IMR-90 (cell line): ENCODE measurements around the gene STARD3. TPM values are rescaled to one million over a fixed set of nuclear protein-coding genes. Genes with fewer than 3 reads are reported as not detected.

Experiments
- ATAC-seq: fragments of 200-7000 bp; cut with Tn5 transposase; 2 replicates; pipeline ENCODE4 v1.9.1; 2020; ENCODE audit warnings: low read depth, mild to moderate bottlenecking, moderate library complexity
- BruUV-seq: library from RNA; stranded (reverse); fragments of 400-500 nt; replicated peaks from 2 replicates; lab custom pipeline; 2021; lab: Mats Ljungman, UMichigan
- CTCF ChIA-PET: fragments of 300-600 bp; formaldehyde crosslinking; extraction: SDS; loops from one replicate; lab custom pipeline; 2021; ENCODE audit warnings: antibody characterized with exemption; lab: Yijun Ruan, JAX
- POLR2A ChIA-PET: fragments of 300-600 bp; sonication (Branson Sonifier 250); formaldehyde crosslinking; loops from one replicate; lab custom pipeline; 2022; ENCODE audit warnings: antibody characterized with exemption; ENCODE audit not compliant: unreplicated experiment; lab: Charles Lee
- DNase-seq: peaks from one replicate; pipeline ENCODE4 v3.0.0; 2013
- H2AFZ ChIP-seq: replicated peaks from 2 replicates; pipeline ENCODE3; 2013; ENCODE audit warnings: low read length, mild to moderate bottlenecking; ENCODE audit not compliant: poor library complexity
- H2AK5ac ChIP-seq: 2 replicates; pipeline ENCODE4 v1.6.1; 2013; ENCODE audit warnings: low read depth, low read length, inconsistent platforms
- H2AK9ac ChIP-seq: replicated peaks from 2 replicates; pipeline ENCODE3; 2013; ENCODE audit warnings: mild to moderate bottlenecking, low read depth, low read length, moderate library complexity; ENCODE audit not compliant: poor library complexity
- H2BK120ac ChIP-seq: 2 replicates; pipeline ENCODE4 v1.6.1; 2013; ENCODE audit warnings: low read depth, low read length, inconsistent platforms
- H2BK15ac ChIP-seq: 3 replicates; pipeline ENCODE4 v1.6.1; 2013; ENCODE audit warnings: low read depth, low read length, inconsistent platforms
- H2BK20ac ChIP-seq: 2 replicates; pipeline ENCODE4 v1.6.1; 2013; ENCODE audit warnings: low read depth, mild to moderate bottlenecking, inconsistent platforms, low read length, moderate library complexity
- H2BK5ac ChIP-seq: 2 replicates; pipeline ENCODE4 v1.6.1; 2013; ENCODE audit warnings: mild to moderate bottlenecking, low read depth, low read length, inconsistent platforms; ENCODE audit not compliant: poor library complexity, severe bottlenecking
- H3K14ac ChIP-seq: replicated peaks from 2 replicates; pipeline ENCODE4 v1.6.1; 2013; ENCODE audit warnings: low read depth, low read length, inconsistent platforms
- H3K18ac ChIP-seq: 2 replicates; pipeline ENCODE4 v1.6.1; 2013; ENCODE audit warnings: low read depth, low read length, control low read depth
- H3K23ac ChIP-seq: 2 replicates; pipeline ENCODE4 v1.6.1; 2013; ENCODE audit warnings: low read depth, low read length, inconsistent platforms
- H3K27ac ChIP-seq: 2 replicates; pipeline ENCODE4 v1.5.1; 2013; ENCODE audit warnings: mild to moderate bottlenecking, control low read depth, low read length; ENCODE audit not compliant: insufficient read depth
- H3K27me3 ChIP-seq: 2 replicates; pipeline ENCODE4 v1.6.1; 2013; ENCODE audit warnings: low read length; ENCODE audit not compliant: control insufficient read depth, insufficient read depth
- H3K36me3 ChIP-seq: 2 replicates; pipeline ENCODE4 v1.6.1; 2013; ENCODE audit warnings: low read length, mixed read lengths; ENCODE audit not compliant: control insufficient read depth, insufficient read depth
- H3K4ac ChIP-seq: 2 replicates; pipeline ENCODE4 v1.6.1; 2013; ENCODE audit warnings: low read depth, low read length, inconsistent platforms
- H3K4me1 ChIP-seq: 2 replicates; pipeline ENCODE4 v1.6.1; 2013; ENCODE audit warnings: low read length, mixed read lengths; ENCODE audit not compliant: control insufficient read depth, insufficient read depth
- H3K4me2 ChIP-seq: 2 replicates; pipeline ENCODE4 v1.6.1; 2013; ENCODE audit warnings: low read depth, mild to moderate bottlenecking, control low read depth, low read length, moderate library complexity
- H3K4me3 ChIP-seq: 2 replicates; pipeline ENCODE4 v1.5.1; 2013; ENCODE audit warnings: low read depth, mild to moderate bottlenecking, control low read depth, low read length, moderate library complexity; ENCODE audit not compliant: insufficient read depth
- H3K56ac ChIP-seq: 2 replicates; pipeline ENCODE4 v1.6.1; 2013; ENCODE audit warnings: low read length, inconsistent platforms; ENCODE audit not compliant: insufficient read depth; ENCODE audit errors: extremely low read depth
- H3K79me1 ChIP-seq, 2 experiments: 2 replicates each; pipeline ENCODE4 v1.6.1; 2013; ENCODE audit warnings: low read length in 2 of 2, inconsistent platforms in 1 of 2, low read depth in 1 of 2
- H3K9ac ChIP-seq: 2 replicates; pipeline ENCODE4 v1.6.1; 2013; ENCODE audit warnings: low read depth, low read length, control low read depth
- H3K9me1 ChIP-seq: 2 replicates; pipeline ENCODE4 v1.6.1; 2013; ENCODE audit warnings: low read length, inconsistent platforms; ENCODE audit not compliant: insufficient read depth
- H3K9me3 ChIP-seq: 2 replicates; pipeline ENCODE4 v1.6.1; 2013; ENCODE audit warnings: low read length; ENCODE audit not compliant: control insufficient read depth, insufficient read depth
- H4K20me1 ChIP-seq: 2 replicates; pipeline ENCODE4 v1.6.1; 2013; ENCODE audit warnings: low read length, inconsistent platforms; ENCODE audit not compliant: insufficient read depth
- H4K5ac ChIP-seq: 2 replicates; pipeline ENCODE4 v1.6.1; 2013; ENCODE audit warnings: mild to moderate bottlenecking, low read depth, low read length, control low read depth
- H4K8ac ChIP-seq, 2 experiments: 2 replicates each; pipeline ENCODE4 v1.6.1; 2013; ENCODE audit warnings: low read depth in 2 of 2, low read length in 2 of 2, control low read depth in 1 of 2, inconsistent platforms in 1 of 2
- H4K91ac ChIP-seq: 2 replicates; pipeline ENCODE4 v1.6.1; 2013; ENCODE audit warnings: low read depth, low read length, inconsistent platforms; ENCODE audit not compliant: insufficient read depth
- CEBPB ChIP-seq: IDR thresholded peaks from 2 replicates; pipeline ENCODE4 v1.6.1; 2012; ENCODE audit warnings: low read depth, low read length, improper control_type of control experiment
- CHD1 ChIP-seq: IDR thresholded peaks from 2 replicates; pipeline ENCODE4 v1.6.1; 2012; ENCODE audit warnings: low read depth, low read length, improper control_type of control experiment
- ELK1 ChIP-seq: fragments of 150-350 bp; IDR thresholded peaks from 2 replicates; pipeline ENCODE4 v1.6.1; 2016; ENCODE audit warnings: low read depth, mild to moderate bottlenecking, low read length, moderate library complexity, borderline replicate concordance
- MXI1 ChIP-seq: IDR thresholded peaks from 2 replicates; pipeline ENCODE4 v1.6.1; 2012; ENCODE audit warnings: low read depth, mild to moderate bottlenecking, low read length, moderate library complexity, borderline replicate concordance
- POLR2A ChIP-seq: IDR thresholded peaks from 2 replicates; pipeline ENCODE4 v1.6.1; 2012; ENCODE audit warnings: mild to moderate bottlenecking, low read depth, low read length
- USF2 ChIP-seq: fragments of 150-350 bp; IDR thresholded peaks from 2 replicates; pipeline ENCODE4 v1.6.1; 2017; ENCODE audit warnings: mild to moderate bottlenecking, antibody characterized with exemption, low read length, low read depth
- WGBS, 2 experiments: methylation state at CpG; one replicate each; pipeline versions ENCODE4 v1.1.5 to v1.1.7; 2013; ENCODE audit warnings: missing lambda C conversion rate in 2 of 2; ENCODE audit not compliant: insufficient read length in 1 of 2; ENCODE audit errors: extremely low coverage in 2 of 2; 5-methylcytosine and 5-hydroxymethylcytosine counted together
- dilution Hi-C: fragments of 300-500 bp; cut with HindIII; formaldehyde crosslinking; loops from one replicate; pipeline ENCODE4 v1.14.3; 2018; ENCODE audit warnings: low sequenced_read_pairs; ENCODE audit not compliant: unreplicated experiment
- in situ Hi-C: fragments of 300-500 bp; cut with MboI; formaldehyde crosslinking; loops from 3 replicates; pipeline ENCODE4 v1.14.3; 2019; ENCODE audit warnings: low sequenced_read_pairs, inconsistent platforms, mixed read lengths
- intact Hi-C: fragments of 100-400 bp; cut with micrococcal nuclease; formaldehyde crosslinking; loops from 2 replicates; pipeline ENCODE4 v1.10.0; 2022
- polyA plus RNA-seq, 3 experiments: library from polyadenylated mRNA; depleted of rRNA; stranded (reverse); fragments of >200 nt; gene quantifications; 2 replicates each; pipeline ENCODE4 v1.2.3, GENCODE V29; 2012; ENCODE audit warnings: low replicate concordance in 1 of 3
- total RNA-seq: library from RNA; depleted of rRNA; stranded (reverse); fragments of >200 nt; gene quantifications from 2 replicates; pipeline ENCODE4 v1.2.3, GENCODE V29; 2012

STARD3 gene
- total and polyA plus RNA-seq, 2 of the 4 experiments (the other 2 are of a cell fraction) = 8.1 to 50.4 TPM

- 2% methylated on average over 17 of the region's 57 CpGs; no CpG with 5 or more reads in 1 of the 2 experiments for WGBS, 2 experiments
Observed at GRCh38 chr17:39700148-39700987, 63.4 kb downstream of the STARD3 start.

More at GRCh38 chr17:39700148-39700987, 63.4 kb downstream of the STARD3 start:
- ATAC-seq (peak; percentile 64), DNase-seq (peak; percentile 7)
- Histone ChIP-seq H3K18ac (no peak overlapping the region), H3K9me3 (no peaks in the 10 kb centered on the region), H2BK5ac (no peak overlapping the region), H2AFZ (peak overlapping the region; percentile 89), H3K36me3 (no peaks in the 10 kb centered on the region), H4K91ac (peak overlapping the region; percentile 46), H2BK120ac (no peak overlapping the region; the same call in 1 of the 2 replicates), H4K8ac (peak overlapping the region; percentile 21 to 55; a peak in 1 of 4 replicates), H4K5ac (0 out of 2 replicates have a peak overlapping the region, but pooled peaks have one; percentile 38), H2AK5ac (peak overlapping the region; percentile 62), H2BK15ac (no peak overlapping the region), H3K23ac (peak overlapping the region; percentile 33), H3K14ac (peak overlapping the region; percentile 68), H3K9ac (peak overlapping the region; percentile 87), H3K4me2 (peak overlapping the region; percentile 99), H3K4me1 (peaks cover 21% of the 10 kb centered on the region), H3K27ac (peak overlapping the region; percentile 46; the same call in 1 of the 2 replicates), H3K4me3 (peak overlapping the region; percentile 90), H3K9me1 (peaks cover 23% of the 10 kb centered on the region), H3K56ac (peak overlapping the region; percentile 19; the same call in 1 of the 2 replicates), H2AK9ac (peak overlapping the region; percentile 94), H2BK20ac (no peak overlapping the region), H3K4ac (peak overlapping the region; percentile 83), H4K20me1 (peaks cover 41% of the 10 kb centered on the region), H3K27me3 (no peaks in the 10 kb centered on the region), H3K79me1 (peaks cover 0 to 55% of the 10 kb centered on the region in 2 experiments; a peak in 3 of 4 replicates)
- TF ChIP-seq ELK1 (no peak), USF2 (no peak), MXI1 (no peak), CEBPB (no peak), CHD1 (no peak), POLR2A (no peak)
- dilution Hi-C loops (no loop called here), in situ Hi-C loops (no loop called here), intact Hi-C loops (no loop called here)
- POLR2A ChIA-PET = interaction anchor here (0.6 kb wide), 2 partner anchors 12 to 77 kb away, joined by 4 to 6 read pairs; partner anchors contain the start of gene PGAP3
- no TSS peak for BruUV-seq
- CTCF ChIA-PET = interaction anchor here (1.3 to 1.5 kb wide), 2 partner anchors 12 to 30 kb away, joined by 5 to 7 read pairs; partner anchors contain the start of gene PGAP3
